Activated CD4-positive, alpha-beta T cell treated with anti-CD3 and anti-CD28 coated beads, Interleukin-2, amount 50 U/mL, for 48 hours (primary cell): ENCODE measurements around the gene MAFG.
"Not testable (repeated sequence)": the region's sequence is repeated elsewhere in the genome, so short reads cannot be mapped to it uniquely, and the experiment has no call there.

Experiments
- DNase-seq, 2 experiments: peaks; one replicate each; pipeline ENCODE4 v3.0.0-alpha.2; 2020

MAFG gene

DNA sequence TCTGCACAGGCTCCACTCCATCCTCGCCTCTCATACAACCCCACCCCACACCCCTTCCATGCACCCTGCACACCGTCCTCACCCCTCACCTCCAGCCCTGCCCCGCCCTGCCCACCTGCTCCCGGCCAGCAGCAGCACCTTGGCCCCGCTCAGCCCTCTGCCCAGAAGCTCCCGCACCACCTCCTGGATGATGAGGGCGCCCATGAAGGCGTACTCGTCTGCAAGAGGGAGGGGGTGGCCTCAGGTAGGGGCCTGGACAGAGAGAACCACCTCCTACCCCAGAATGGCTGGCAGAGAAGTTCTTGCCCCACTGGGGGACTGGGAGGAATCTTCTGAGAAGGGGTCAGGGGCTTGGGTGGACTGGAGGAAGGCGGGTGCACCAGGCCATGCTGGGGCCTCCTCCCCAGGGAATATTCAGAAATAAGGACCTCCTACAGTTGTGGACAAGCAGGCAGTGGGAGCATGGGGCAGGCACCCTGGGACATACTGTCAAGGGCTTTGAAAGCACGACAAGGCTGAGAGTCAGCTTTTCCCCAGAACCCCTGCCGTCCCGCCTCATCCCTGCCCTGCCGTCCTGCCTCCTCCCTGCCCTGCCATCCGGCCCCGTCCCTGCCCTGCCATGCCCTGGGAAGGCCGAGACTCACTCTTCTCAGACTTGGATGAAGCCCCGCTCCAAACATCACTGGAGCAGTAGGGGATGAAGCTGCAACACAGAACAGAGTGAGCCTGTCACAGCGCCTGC, 30.3 kb upstream of the MAFG start:
- no peak for DNase-seq

DNA sequence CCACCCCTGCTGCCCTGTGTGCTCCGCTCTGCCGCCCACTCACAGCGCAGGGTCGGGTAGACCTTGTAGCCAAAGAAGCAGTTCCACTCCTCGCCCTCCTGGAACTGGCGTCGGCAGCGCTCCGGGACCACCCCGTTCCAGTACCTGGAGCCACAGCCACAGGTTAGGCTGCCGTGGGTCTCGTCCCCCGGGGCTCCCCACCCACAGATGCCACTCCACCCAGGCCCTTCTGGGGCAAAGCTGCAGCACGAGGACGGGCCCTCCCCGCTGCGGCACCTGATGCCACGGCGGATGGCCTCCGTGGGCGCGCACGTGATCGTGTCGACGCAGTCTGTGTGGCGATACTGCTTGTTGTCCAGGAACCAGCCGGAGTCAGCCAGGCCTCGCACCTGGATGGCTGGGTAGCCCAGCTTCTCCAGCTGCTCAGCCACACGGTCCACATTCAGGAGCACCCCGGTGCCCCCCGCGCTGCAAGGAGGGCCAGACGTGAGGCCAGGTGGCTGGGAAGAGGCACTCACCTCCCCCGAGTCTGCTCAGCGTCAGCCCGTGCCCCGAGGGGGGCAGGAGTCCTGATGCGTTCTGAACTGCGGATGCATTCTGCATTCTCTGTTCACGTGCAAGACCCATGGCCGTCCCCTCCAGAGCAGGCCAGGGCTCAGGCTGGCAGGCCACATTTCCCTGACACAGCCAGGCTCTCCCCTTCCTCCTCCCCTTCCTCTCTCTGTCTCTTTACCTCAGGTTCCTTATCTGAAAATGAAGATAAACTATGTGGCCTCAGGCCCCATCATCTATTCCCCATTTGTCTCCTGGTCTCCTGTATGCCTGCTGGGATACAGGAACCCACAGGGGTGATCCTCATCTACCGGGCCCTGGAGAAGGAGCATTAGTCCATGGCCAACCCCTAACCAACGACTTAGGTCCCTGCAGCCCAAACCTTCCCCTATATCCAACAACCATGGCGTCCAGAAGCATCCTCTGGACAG, 29.4 kb upstream of the MAFG start:
- no peak for DNase-seq

DNA sequence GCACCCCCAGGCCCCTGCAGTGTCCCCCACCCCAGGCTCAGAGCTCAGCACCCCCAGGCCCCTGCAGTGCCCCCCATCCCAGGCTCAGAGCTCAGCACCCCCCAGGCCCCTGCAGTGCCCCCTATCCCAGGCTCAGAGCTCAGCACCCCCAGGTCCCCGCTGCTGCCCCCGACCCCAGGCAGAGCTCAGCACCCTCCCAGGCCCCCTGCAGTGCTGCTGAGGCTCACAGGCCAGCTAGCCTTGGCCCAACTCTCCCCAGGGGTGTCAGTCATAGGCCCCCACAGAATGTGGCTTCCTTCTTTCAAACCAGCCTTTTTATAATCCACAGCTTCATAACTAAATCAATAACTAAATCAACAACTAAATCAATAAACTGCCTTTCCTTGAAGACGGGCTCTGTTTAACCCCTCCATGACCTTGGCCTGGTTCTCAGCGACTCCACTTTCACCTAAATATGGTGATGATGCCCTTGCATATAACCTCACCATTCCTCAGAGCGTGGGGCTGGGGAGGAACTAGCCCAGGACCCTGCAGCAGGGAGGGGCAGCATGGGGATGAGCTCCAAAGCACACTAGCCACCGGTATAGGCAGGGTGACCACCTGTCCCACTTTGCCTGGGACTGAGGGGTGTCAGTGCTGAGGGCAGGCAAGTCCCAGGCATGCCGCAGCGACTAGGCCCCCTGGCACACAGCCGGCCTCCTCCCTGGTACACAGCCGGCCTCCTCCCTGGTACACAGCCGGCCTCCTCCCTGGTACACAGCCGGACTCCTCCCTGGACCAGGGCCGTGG, 28.4 kb upstream of the MAFG start:
- no peak for DNase-seq

DNA sequence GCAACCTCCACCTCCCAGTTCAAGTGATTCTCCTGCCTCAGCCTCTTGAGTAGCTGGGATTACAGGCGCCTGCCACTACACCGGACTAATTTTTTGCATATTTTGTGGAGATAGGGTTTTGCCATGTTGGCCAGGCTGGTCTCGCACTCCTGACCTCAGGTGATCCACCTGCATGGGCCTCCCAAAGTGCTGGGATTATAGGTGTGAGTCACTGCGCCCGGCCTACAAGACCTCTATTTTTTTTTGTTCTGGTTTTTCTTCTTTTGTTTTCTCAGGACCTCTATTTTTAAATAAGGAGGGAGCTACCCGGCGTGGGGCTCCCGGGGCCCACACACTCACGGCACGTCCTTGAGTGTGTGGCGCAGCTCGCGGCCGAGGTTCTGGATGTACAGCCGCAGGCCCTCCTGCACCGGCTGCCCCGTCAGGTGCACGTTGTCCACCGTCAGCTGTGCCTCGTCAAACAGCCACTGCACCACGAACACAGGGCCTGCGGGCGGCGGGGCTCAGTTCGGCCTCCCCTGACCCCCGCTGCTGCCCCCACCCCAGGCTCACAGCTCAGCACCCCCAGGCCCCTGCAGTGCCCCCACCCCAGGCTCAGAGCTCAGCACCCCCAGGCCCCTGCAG, 27.6 kb upstream of the MAFG start:
- no peak for DNase-seq

DNA sequence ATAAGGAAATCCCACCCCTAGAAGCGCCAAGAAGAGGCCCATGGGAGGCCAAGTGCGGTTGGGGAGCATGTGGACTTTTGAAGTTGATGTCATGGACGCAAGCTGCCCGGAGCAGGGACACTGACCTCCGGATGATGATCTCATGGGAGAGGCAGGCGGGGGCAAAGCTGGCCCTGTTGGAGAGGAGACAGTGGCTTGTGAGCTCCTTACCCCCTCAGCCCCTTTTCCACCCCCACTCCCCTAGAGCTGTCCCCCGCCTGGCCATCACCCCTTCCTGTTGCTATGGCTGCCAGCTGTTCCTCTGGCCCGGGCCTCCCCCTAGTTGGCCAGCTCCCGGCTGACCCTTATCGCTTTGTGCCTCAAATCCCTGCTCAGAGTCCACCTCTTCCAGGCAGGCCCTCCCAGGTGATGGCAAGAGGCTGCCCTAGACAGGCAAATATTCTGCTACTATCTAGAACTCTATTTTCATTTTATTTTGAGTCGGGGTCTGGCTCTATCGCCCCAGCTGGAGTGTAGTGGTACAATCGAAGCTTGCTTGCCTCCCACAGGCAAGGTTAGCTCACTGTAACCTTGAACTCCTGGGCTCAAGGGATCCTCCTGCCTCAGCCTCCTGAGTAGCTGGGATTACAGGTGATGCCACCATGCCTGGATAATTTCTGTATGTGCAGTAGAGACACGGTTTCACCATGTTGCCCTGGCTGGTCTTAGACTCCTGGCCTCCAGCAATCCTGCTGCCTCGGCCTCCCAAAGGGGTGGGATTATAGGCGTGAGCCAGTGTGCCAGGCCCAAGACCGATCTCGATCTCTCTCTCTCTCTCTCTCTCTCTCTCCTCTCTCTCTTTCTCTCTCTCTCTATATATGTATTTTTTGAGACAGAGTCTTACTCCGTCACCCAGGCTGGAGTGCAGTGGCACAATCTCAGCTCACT, 26.9 kb upstream of the MAFG start:
- no peak for DNase-seq

DNA sequence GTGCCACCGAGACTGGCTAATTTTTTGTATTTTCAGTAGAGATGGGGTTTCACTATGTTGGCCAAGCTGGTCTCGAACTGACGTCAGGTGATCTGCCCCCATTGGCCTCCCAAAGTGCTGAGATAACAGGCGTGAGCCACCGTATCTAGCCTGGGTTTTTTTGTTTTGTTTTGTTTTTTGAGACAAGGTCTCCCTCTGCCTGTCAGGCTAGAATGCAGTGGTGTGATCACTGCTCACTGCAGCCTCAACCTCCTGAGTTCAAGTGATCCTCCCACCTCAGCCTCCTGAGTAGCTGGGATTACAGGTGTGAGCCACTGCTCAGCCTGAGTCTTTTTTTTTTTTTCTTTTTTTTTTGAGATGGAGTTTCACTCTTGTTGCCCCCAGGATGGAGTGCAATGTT, 25.9 kb upstream of the MAFG start:
- DNase-seq = not testable (repeated sequence)

DNA sequence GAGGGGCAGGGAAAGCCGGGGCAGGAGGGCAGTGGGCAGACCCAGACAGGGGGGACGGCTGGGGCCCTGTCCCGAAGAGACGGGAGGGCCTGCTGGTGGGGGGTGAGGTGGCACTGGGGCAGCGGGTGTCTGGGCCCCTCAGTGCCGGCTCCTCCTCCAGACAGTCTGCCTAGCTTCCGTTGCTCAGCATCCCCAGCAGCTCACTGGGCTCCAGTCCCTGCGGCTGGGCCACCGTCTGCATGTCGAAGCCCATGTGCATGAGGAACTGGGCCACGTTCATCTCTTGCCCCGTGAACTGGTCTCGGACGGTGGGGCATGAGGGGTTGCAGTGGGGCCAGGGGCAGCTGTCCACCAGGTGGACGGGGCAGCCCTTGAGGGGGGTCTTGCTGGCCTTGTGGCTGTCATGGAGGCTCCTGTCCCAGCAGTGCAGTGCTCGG, 25.3 kb upstream of the MAFG start:
- DNase-seq = no peak

DNA sequence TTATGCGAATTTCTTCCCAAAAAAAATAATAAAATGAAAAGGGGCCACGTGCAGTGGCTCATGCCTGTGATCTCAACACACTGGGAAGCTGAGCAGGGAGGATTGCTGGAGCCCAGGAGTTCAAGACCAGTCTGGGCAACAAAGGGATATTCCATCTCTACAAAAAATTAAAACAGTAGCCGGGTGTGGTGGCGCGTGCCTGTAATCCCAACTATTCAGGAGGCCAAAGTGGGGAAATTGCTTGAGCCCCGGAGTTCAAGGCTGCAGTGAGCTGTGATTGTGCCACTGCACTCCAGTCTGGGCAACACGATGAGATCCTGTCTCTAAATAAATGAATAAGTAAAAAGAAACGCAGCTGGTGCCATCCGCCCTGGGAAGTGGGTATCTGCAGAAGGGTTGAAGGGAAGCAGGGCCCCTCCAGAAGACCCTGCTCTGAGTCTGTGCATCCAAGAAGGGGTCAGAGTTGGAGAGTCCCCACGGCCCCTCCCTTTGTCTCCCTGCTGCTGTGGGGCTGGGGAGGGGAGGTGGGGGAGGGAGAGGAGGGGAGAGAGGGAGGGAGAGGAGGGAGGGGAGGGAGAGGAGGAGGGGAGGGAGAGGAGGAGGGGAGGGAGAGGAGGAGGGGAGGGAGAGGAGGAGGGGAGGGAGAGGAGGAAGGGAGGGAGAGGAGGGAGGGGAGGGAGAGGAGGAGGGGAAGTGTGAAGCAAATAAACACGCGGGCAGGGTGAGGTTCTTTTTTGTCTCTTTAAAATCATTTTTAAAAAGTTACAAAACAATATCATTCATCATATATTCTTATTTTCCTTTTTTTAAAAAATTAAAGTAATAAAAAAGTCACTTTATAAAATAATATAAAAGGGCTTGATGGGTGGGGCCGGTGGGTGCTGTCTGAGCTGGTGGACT, 24.5 kb upstream of the MAFG start:
- no peak for DNase-seq

DNA sequence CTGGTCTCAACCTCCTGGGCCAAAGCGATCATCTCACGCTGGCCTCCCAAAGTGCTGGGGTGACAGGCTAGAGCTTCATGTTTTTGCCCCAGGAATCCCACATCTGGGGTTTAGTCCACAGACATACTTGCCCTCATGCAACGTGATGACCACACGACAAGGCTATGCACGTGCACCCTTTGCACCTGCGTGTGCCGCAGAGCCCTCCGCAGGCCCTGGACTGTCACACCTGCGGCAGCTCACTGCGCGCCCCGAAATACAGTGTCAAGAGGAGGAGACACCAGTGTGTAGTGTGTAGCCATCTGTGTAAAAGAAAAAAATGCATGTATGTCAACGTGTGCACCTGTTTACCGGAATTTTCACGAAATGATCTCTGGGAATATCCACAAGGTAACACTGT, 23.0 kb upstream of the MAFG start:
- no peak for DNase-seq

DNA sequence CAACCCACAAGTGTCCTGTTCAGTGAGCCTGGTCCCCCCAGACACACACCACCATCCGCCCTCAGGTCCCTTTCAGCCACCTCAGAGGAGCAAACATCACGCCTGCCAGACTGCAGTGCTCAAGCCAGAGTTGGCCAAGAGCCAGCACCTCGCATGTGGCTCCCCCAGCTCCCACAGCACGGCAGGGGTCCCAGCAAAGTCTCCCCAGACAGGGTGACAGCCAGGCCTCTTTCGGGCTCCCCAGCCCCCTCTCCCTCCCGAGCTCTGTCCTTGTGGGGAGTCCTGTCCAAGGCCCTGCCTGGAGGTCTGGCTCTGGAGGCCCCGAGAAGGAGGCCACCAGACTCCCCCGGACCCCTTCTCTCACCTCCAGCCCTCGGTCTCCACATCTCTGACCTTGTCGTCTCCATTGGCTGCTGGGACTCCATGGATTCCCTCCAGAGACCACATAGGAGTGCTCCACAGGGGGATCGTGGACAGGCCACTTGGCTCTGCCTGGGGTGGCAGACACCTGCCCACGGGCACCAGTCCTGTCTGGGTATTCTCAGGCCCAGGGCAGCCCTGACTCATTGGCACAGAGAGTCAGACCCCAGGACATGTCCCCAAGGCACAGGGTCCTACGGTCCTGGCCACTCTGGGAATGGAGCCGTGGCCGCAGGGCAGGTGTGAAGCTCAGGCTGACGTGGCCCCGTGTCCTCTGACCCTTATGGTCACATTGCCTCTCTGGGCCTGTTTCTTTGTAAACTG, 21.3 kb upstream of the MAFG start:
- DNase-seq = no peak

DNA sequence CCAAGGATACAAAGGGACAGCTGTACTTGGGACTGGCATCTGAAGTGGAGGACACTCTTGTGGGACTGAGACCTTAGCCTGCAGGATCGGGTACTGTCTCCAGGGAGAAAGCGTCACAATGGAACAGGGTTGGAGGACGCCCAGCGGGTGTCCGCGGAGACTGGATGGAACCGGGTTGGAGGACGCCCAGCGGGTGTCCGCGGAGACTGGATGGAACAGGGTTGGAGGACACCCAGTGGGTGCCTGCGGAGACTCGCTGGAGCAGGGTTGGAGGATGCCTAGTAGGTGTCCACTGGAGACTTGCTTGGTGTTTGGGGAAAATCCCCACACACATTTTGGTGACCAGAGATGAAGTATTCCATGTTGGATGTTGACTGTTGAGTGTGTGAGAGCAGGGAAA, 19.7 kb upstream of the MAFG start, which contains the start of gene MYADML2:
TSS of gene MYADML2 (minus strand) at position 45 of the 400 bp plus-strand sequence. CDS start 5,492 bp downstream, outside the sequence.
- DNase-seq = no peak

DNA sequence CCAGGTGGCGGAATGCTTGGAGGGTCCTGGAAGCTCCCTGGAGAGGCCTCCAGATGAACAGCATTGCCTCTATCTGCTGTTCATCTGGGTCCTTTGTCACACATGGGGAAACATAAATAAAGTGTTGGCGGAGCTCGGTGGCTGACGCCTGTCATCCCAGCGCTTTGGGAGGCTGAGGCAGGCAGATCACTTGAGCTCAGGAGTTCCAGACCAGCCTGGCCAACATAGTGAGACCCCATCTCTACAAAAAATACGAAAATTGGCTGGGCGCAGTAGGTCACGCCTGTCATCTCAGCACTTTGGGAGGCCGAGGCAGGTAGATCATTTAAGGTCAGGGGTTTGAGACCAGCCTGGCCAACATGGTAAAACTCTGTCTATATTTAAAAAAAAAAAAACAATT, 17.3 kb upstream of the MAFG start:
- DNase-seq = no peak

DNA sequence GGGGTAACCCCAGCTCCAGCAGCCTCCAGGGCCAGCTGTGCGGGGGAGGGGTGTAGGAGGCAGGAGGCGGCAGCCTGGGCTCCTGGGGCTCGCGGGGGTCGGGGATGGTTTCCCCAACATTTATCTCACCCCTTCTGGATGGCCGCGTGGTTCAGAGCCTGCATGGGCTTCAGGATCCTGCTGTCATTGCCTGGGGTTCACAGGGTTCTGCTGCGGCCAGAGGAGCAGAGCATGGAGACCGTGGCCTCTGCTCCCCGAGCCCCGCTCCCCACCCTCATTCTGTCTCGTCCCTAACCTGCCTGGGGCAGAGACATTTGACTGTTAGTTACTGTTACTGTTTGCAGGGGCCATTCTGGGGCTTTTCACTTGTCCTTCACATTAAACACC, 14.6 kb upstream of the MAFG start:
- DNase-seq = no peak

DNA sequence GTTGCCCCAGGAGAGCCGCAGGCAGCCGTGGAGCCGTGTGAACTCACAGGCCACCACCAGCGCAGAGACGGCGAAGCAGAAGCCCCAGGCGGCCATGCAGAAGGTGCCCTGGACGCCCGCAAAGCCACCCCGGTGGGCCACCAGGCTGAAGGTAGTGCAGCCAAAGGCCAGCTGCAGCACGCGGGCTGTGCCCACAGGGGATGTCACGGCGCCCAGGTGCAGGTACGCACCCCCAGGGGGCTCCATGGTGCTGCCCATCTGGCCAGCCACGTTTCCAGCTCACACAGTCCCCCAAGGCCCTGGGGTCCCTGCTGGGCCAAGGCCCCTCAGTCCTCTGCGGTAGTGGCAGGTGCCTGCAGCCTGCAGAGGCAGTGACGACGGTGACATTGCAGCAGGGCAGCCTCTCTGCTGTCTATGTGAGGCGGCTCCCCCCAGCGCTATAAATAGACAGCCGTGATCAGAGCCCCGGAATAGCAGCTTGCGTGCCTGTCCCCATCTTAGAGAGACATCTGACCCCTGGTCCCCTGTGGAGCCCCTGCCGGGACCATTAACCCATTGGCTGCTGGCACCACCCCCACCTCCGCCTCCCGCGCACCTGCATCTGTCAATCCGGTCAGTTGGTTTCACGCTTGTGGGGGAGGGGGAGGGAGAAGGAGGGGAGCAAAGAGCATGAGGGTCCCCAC, 14.1 kb upstream of the MAFG start:
- DNase-seq = no peak

DNA sequence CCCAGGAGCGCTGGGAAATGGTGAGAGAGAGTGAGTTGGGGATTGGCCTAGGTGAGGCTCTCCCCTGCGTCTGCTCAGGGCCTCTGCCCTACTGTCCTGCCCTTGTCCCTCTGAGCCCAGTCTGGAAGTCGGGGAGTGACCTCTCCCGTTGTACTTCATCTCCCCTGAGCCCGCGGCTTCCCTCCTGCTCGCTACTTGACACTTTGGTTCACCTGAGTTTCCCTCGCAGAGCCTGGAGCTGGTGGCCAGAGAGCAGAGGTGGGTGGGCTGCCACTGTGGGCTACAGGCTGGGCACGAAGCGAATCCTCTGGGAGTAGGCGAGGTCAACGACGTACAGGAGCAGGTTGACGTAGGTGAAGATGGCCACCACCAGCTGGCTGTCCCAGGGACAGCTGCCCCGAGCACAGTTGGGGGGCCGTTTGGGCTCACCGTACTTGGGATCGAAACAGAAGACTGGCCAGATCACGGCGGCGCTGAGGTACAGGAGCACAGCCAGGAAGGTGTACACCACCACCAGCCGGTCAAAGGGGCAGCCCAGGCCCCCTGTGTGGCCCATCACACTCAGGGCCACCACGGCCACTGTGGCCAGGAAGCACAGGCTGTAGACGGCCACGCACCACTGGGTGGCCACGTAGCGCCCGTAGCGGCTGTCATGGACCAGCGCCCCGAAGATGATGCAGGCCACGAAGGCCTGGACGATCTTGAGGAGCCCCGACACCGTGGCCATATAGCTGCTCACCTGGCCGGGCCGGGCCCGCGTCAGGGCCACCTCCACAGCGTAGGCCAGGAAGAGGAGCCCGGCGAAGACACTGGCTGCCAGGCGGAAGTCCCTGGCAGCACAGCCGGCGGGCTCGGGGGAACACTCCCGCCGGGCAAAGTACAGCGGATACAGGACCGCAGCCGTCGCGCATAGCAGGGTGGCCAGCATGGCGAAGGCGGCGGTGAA, 13.3 kb upstream of the MAFG start:
- no peak for DNase-seq

DNA sequence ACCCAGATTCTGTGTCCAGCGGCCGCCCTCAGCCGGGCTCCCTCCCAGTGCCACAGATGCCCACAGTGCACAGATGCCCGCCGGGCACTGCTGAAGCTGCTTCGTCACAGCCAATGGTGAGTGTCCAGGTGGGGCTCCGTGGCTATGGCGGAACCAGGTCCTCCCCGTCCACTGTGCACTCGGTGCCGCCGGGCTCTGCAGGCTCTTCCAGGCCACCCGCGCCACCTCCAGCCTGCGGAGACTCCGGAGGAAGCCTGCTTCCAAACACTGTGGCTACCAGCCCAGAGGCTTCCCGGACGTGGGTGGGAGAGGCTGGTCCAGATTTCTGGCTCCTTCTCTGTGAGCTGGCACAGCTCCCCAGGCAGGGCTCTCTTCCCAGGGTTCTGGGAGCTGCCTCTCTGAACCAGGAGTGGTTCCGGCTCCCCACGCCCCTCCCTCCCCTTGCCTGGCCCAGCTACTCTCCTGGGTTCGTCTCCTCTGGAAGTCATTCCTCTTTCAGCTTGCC, 12.4 kb upstream of the MAFG start:
- no peak for DNase-seq

DNA sequence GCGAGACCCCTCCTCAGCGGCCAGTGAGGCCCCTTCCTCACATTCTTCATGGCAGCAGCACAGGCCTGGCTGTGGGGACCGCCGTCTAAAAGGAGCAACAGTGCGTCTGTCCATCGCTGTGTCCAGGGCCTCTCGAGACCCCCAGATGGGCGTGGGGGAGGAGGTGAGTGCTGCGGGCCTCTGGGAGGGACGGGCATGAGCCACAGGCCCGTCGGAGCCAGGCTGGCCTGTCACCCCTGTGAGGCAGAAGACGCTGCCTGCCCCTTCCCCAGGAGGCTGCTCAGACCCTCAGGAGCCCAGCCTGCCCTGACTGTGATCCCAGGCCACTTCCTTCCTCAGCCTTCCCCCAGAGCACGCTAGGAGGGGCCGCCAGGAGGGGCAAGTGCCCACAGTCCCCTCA, 11.7 kb upstream of the MAFG start:
- no peak for DNase-seq

DNA sequence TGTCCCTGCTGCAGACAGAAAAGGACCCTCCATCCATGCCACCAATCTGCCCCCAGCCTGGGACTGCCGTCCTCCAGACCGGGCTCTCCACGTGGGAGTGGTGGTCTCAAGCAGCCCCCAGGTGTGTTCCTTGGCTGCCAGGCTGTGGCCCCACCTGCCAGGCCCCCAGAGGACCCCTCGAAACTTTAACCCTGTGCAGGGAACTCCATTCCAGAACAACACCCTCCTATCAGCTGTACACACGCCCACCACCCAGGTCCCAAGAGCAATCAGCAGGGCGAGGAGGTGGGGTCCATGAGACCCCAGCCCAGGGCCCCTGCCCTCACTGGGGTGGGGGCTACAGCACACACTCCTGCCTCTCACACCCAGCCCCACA, 8.2 kb upstream of the MAFG start:
- DNase-seq = no peak
